Upper lobe of left lung (tissue), 6 donors: Measurements from ENCODE around the gene FHIT. TPM values are rescaled to one million over a fixed set of nuclear protein-coding genes. Genes with fewer than 3 reads are reported as not detected.

Experiments
- ATAC-seq, 2 donors: fragments of 200-7000 bp; cut with Tn5 transposase; one replicate each; pipeline ENCODE4 v1.9.1; 2022; ENCODE audit warnings: mild to moderate bottlenecking in 2 of 2, moderate library complexity in 2 of 2; ENCODE audit not compliant: low FRiP score in 2 of 2
- DNase-seq, 2 donors: peaks; one replicate each; pipeline ENCODE4 v3.0.0-alpha.2; 2019 to 2020
- H3K27ac ChIP-seq, 4 donors: fragments of 200-600 bp; sonication (generic); one replicate each; pipeline ENCODE4 v1.5.1; 2016 to 2019
- H3K27me3 ChIP-seq, 4 donors: fragments of 200-600 bp; sonication (generic); one replicate each; pipeline ENCODE4 v1.5.1; 2017 to 2019
- H3K36me3 ChIP-seq, 4 donors: fragments of 200-600 bp; sonication (generic); one replicate each; pipeline ENCODE4 v1.5.1; 2016 to 2019
- H3K4me1 ChIP-seq, 4 donors: fragments of 200-600 bp; sonication (generic); one replicate each; pipeline ENCODE4 v1.5.1; 2018 to 2019
- H3K4me3 ChIP-seq, 4 donors: fragments of 200-600 bp; sonication (generic); one replicate each; pipeline ENCODE4 v1.5.1; 2017 to 2019; ENCODE audit warnings: mild to moderate bottlenecking in 2 of 4, moderate library complexity in 1 of 4
- H3K9me3 ChIP-seq, 4 donors: fragments of 200-600 bp; sonication (generic); one replicate each; pipeline ENCODE4 v1.5.1; 2018 to 2019
- CTCF ChIP-seq, 6 experiments: fragments of 450-650 bp in 4 of 6; fragments of 200-600 bp in 2 of 6; sonication (generic) in 2 of 6; IDR thresholded peaks; one replicate each; pipeline ENCODE4 v1.5.1; 2016 to 2019; ENCODE audit warnings: antibody characterized with exemption in 6 of 6
- EP300 ChIP-seq, 4 donors: sonication (generic); formaldehyde crosslinking; IDR thresholded peaks; one replicate each; pipeline ENCODE4 v1.5.1; 2017; ENCODE audit warnings: antibody characterized with exemption in 4 of 4, control low read depth in 2 of 4
- POLR2A ChIP-seq, 4 donors: fragments of 450-650 bp; IDR thresholded peaks; one replicate each; pipeline ENCODE4 v1.5.1; 2016 to 2017; ENCODE audit warnings: antibody characterized with exemption in 4 of 4, mild to moderate bottlenecking in 2 of 4
- POLR2AphosphoS5 ChIP-seq, 2 donors: sonication (generic); formaldehyde crosslinking; IDR thresholded peaks; one replicate each; pipeline ENCODE4 v1.5.1; 2017; ENCODE audit warnings: antibody characterized with exemption in 2 of 2
- WGBS, 2 donors: methylation state at CpG; one replicate each; pipeline ENCODE4 v1.1.5; 2017 to 2018; 5-methylcytosine and 5-hydroxymethylcytosine counted together
- total RNA-seq, 6 donors: library from RNA; depleted of rRNA in 4 of 6; stranded (reverse); fragments of >200 nt in 4 of 6; gene quantifications; one replicate each; pipeline versions ENCODE4 v1.1.0 to v1.2.1, GENCODE V29; 2016 to 2021
- donor health status: DM: no; HTN: no; CAD: no; lungs with moderate emphysema.
- donor health status: DM: no; HTN: yes; CAD: no; lungs with severe emphysema.

Gene FHIT
- total RNA-seq, 6 donors from 2014 or later, result 6.8 to 56.6 (median 11.1) TPM

DNA sequence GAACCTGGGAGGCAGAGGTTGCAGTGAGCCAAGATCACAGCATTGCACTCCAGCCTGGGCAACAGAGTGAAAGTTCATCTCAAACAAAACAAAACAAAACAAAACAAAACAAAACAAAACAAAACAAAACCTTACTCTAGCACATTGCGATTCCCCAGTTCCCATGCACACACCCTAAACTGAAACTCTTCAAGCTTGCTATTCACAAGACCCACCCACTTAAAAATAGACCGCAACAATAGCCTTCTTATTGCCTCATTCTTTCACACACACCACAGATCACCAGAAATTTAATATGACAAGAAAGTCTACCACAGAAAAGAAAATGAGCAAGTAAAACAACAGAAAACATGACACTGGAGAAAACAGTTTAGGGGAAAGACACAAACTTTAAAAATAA is 598.4 kb downstream of the FHIT start:
- DNase-seq, result no peak
- Histone ChIP-seq H3K36me3 (no peaks in the 10 kb centered on the region), H3K4me3 (no peak overlapping the region), H3K9me3 (no peaks in the 10 kb centered on the region), H3K27ac (no peak overlapping the region), H3K4me1 (no peaks in the 10 kb centered on the region), H3K27me3 (no peaks in the 10 kb centered on the region)
- WGBS, 2 donors, result 68 to 77% methylated on average over 2 of the region's 2 CpGs
- no peak for TF ChIP-seq POLR2AphosphoS5 (IDR thresholded peaks at IDR 0.05)
- no peak for TF ChIP-seq CTCF (IDR thresholded peaks at IDR 0.05)
- TF ChIP-seq POLR2A (IDR thresholded peaks at IDR 0.05), result no peak
- no peak for TF ChIP-seq EP300 (IDR thresholded peaks at IDR 0.05)
- no peak for ATAC-seq

GRCh38 chr3:60651799-60652198 is 599.5 kb downstream of the FHIT start:
- no peaks in the 10 kb centered on the region for H3K4me1 ChIP-seq
- DNase-seq (no peak), ATAC-seq (no peak)
- no peaks in the 10 kb centered on the region for H3K36me3 ChIP-seq
- no peak overlapping the region for H3K4me3 ChIP-seq
- no peaks in the 10 kb centered on the region for H3K27me3 ChIP-seq
- no peaks in the 10 kb centered on the region for H3K9me3 ChIP-seq
- H3K27ac ChIP-seq, result no peak overlapping the region
- WGBS, 2 donors, result 56 to 61% methylated on average over 3 of the region's 3 CpGs
- TF ChIP-seq POLR2A (IDR thresholded peaks at IDR 0.05) (no peak), EP300 (IDR thresholded peaks at IDR 0.05) (no peak), POLR2AphosphoS5 (IDR thresholded peaks at IDR 0.05) (no peak), CTCF (IDR thresholded peaks at IDR 0.05) (no peak)

- Histone ChIP-seq H3K4me3 (no peak overlapping the region), H3K27me3 (no peaks in the 10 kb centered on the region), H3K4me1 (no peaks in the 10 kb centered on the region), H3K27ac (no peak overlapping the region), H3K36me3 (no peaks in the 10 kb centered on the region), H3K9me3 (no peaks in the 10 kb centered on the region)
- TF ChIP-seq POLR2AphosphoS5 (IDR thresholded peaks at IDR 0.05), result no peak
- TF ChIP-seq POLR2A (IDR thresholded peaks at IDR 0.05), result no peak
- no peak for TF ChIP-seq EP300 (IDR thresholded peaks at IDR 0.05)
- no peak for TF ChIP-seq CTCF (IDR thresholded peaks at IDR 0.05)
- ATAC-seq (no peak), DNase-seq (no peak)
- 79 to 83% methylated on average over 2 of the region's 2 CpGs for WGBS, 2 donors
Observed at GRCh38 chr3:60650171-60650570, 601.1 kb downstream of the FHIT start.

- WGBS, 2 donors, result 74 to 76% methylated on average over 2 of the region's 2 CpGs
- H3K4me1 ChIP-seq, result no peaks in the 10 kb centered on the region
- H3K27me3 ChIP-seq, result no peaks in the 10 kb centered on the region
- TF ChIP-seq POLR2AphosphoS5 (IDR thresholded peaks at IDR 0.05), result no peak
- TF ChIP-seq POLR2A (IDR thresholded peaks at IDR 0.05), result no peak
- TF ChIP-seq EP300 (IDR thresholded peaks at IDR 0.05), result no peak
- no peak for TF ChIP-seq CTCF (IDR thresholded peaks at IDR 0.05)
- H3K27ac ChIP-seq, result no peak overlapping the region
- H3K4me3 ChIP-seq, result no peak overlapping the region
- no peak for DNase-seq
- no peak for ATAC-seq
- no peaks in the 10 kb centered on the region for H3K36me3 ChIP-seq
- H3K9me3 ChIP-seq, result no peaks in the 10 kb centered on the region
Observed at GRCh38 chr3:60645801-60646200, 605.5 kb downstream of the FHIT start.

GRCh38 chr3:60643831-60644230 is 607.4 kb downstream of the FHIT start:
- WGBS, 2 donors, result 50 to 71% methylated on average over 1 of the region's 1 CpG
- Histone ChIP-seq H3K27ac (no peak overlapping the region), H3K36me3 (no peaks in the 10 kb centered on the region), H3K27me3 (no peaks in the 10 kb centered on the region), H3K4me3 (no peak overlapping the region), H3K9me3 (no peaks in the 10 kb centered on the region), H3K4me1 (no peaks in the 10 kb centered on the region)
- no peak for TF ChIP-seq EP300 (IDR thresholded peaks at IDR 0.05)
- no peak for TF ChIP-seq CTCF (IDR thresholded peaks at IDR 0.05)
- no peak for TF ChIP-seq POLR2A (IDR thresholded peaks at IDR 0.05)
- no peak for TF ChIP-seq POLR2AphosphoS5 (IDR thresholded peaks at IDR 0.05)
- DNase-seq (no peak), ATAC-seq (no peak)
